GM12878 (cell line): ENCODE results near the gene ARX. TPM values are rescaled to one million over a fixed set of nuclear protein-coding genes. Genes with fewer than 3 reads are reported as not detected.

Source experiments
- ATAC-seq: fragments of 200-7000 bp; cut with Tn5 transposase; 3 replicates; pipeline ENCODE4 v1.9.1; 2020; ENCODE audit warnings: mild to moderate bottlenecking, moderate library complexity
- BruUV-seq: library from RNA; stranded (reverse); fragments of 400-500 nt; replicated peaks from 2 replicates; lab custom pipeline; 2021; lab: Mats Ljungman, UMichigan
- CTCF ChIA-PET: fragments of 300-600 bp; sonication (Branson Sonifier 250); formaldehyde crosslinking; extraction: SDS; loops from one replicate; lab custom pipeline; 2021; ENCODE audit warnings: inconsistent platforms; lab: Yijun Ruan, JAX
- POLR2A ChIA-PET: fragments of 350-600 bp; formaldehyde crosslinking; extraction: SDS; loops from one replicate; lab custom pipeline; 2021; ENCODE audit warnings: inconsistent platforms; lab: Charles Lee
- RAD21 ChIA-PET: fragments of 300-600 bp; sonication (Branson Sonifier 250); formaldehyde crosslinking; loops from one replicate; lab custom pipeline; 2023; ENCODE audit warnings: antibody characterized with exemption; ENCODE audit not compliant: unreplicated experiment; lab: Charles Lee
- SMC1A ChIA-PET: fragments of 300-600 bp; sonication (Branson Sonifier 250); formaldehyde crosslinking; loops from one replicate; lab custom pipeline; 2023; ENCODE audit not compliant: unreplicated experiment, uncharacterized antibody; lab: Charles Lee
- DNase-seq: peaks from one replicate; pipeline ENCODE4 v3.0.0-alpha.2; 2011; ENCODE audit warnings: low read depth, low spot score
- FAIRE-seq: peaks from 3 replicates; lab custom pipeline; 2011; peaks lifted over from hg19 to GRCh38; lab: Jason Lieb, UNC
- H2AFZ ChIP-seq: 2 replicates; pipeline ENCODE4 v1.6.0; 2011; ENCODE audit warnings: low read depth, low read length, control low read depth; ENCODE audit not compliant: control insufficient read depth
- H3K27ac ChIP-seq: 2 replicates; pipeline ENCODE4 v1.5.1; 2011; ENCODE audit warnings: control low read depth; ENCODE audit not compliant: control insufficient read depth, insufficient read depth
- H3K27me3 ChIP-seq, 2 experiments: replicated peaks in 1 of 2; 2 replicates each; pipeline versions ENCODE4 v1.6.0 to v1.6.1; 2011; ENCODE audit warnings: low read length in 1 of 2; ENCODE audit not compliant: control insufficient read depth in 2 of 2, insufficient read depth in 2 of 2
- H3K36me3 ChIP-seq, 2 experiments: 2 replicates each; pipeline ENCODE4 v1.5.1; 2011; ENCODE audit warnings: low read length in 1 of 2; ENCODE audit not compliant: control insufficient read depth in 2 of 2, insufficient read depth in 2 of 2
- H3K4me1 ChIP-seq: 2 replicates; pipeline ENCODE4 v1.6.1; 2011; ENCODE audit warnings: mild to moderate bottlenecking, low read length, moderate library complexity, mixed read lengths; ENCODE audit not compliant: control insufficient read depth, insufficient read depth
- H3K4me2 ChIP-seq: 2 replicates; pipeline ENCODE4 v1.6.0; 2011; ENCODE audit warnings: control low read depth; ENCODE audit not compliant: control insufficient read depth, insufficient read depth
- H3K4me3 ChIP-seq: fragments of 200-600 bp; sonication (generic); 2 replicates; pipeline ENCODE4 v1.5.1; 2016
- H3K79me2 ChIP-seq: 2 replicates; pipeline ENCODE4 v1.6.0; 2011; ENCODE audit warnings: low read length; ENCODE audit not compliant: control insufficient read depth, insufficient read depth
- H3K9ac ChIP-seq: 2 replicates; pipeline ENCODE4 v1.8.0; 2011; ENCODE audit warnings: low read length, control low read depth, mixed read lengths; ENCODE audit not compliant: control insufficient read depth, insufficient read depth
- H3K9me3 ChIP-seq: replicated peaks from 3 replicates; pipeline ENCODE4 v1.5.1; 2011; ENCODE audit warnings: mild to moderate bottlenecking, low read length; ENCODE audit not compliant: control insufficient read depth, insufficient read depth
- H4K20me1 ChIP-seq: 2 replicates; pipeline ENCODE4 v1.6.0; 2011; ENCODE audit not compliant: control insufficient read depth, insufficient read depth
- CHD1 ChIP-seq: IDR thresholded peaks from 2 replicates; pipeline ENCODE4 v1.6.1; 2012; ENCODE audit warnings: low read depth, low read length, improper control_type of control experiment
- EZH2 ChIP-seq: IDR thresholded peaks from 2 replicates; pipeline ENCODE4 v1.6.1; 2012; ENCODE audit warnings: low read depth, mild to moderate bottlenecking, control low read depth, inconsistent platforms, low read length, borderline replicate concordance; ENCODE audit not compliant: control insufficient read depth
- MTA2 ChIP-seq: fragments of 450-650 bp; IDR thresholded peaks from 2 replicates; pipeline ENCODE4 v1.6.1; 2016; ENCODE audit warnings: low read depth, mild to moderate bottlenecking, moderate library complexity
- MYB ChIP-seq: fragments of 150-350 bp; IDR thresholded peaks from 2 replicates; pipeline ENCODE4 v1.6.1; 2014; ENCODE audit warnings: mild to moderate bottlenecking, low read depth, low read length, borderline replicate concordance
- NRF1 ChIP-seq: conservative IDR thresholded peaks from 2 replicates; pipeline ENCODE4 v1.6.1; 2011; ENCODE audit warnings: mild to moderate bottlenecking, low read depth, low read length, improper control_type of control experiment
- RAD21 ChIP-seq: IDR thresholded peaks from 2 replicates; pipeline ENCODE4 v1.6.1; 2011; ENCODE audit warnings: mild to moderate bottlenecking, low read depth, low read length, moderate library complexity; ENCODE audit not compliant: insufficient read depth
- RB1 ChIP-seq: fragments of 450-650 bp; formaldehyde crosslinking; IDR thresholded peaks from 2 replicates; pipeline ENCODE4 v1.6.1; 2017; ENCODE audit warnings: mild to moderate bottlenecking, borderline replicate concordance
- RFX5 ChIP-seq: IDR thresholded peaks from 2 replicates; pipeline ENCODE4 v1.6.1; 2011; ENCODE audit warnings: low read depth, low read length, improper control_type of control experiment
- SUPT20H ChIP-seq: IDR thresholded peaks from 2 replicates; pipeline ENCODE4 v1.6.1; 2011; ENCODE audit warnings: low read depth, mild to moderate bottlenecking, low read length, moderate library complexity, borderline replicate concordance; ENCODE audit not compliant: control insufficient read depth
- TBL1XR1 ChIP-seq: IDR thresholded peaks from 2 replicates; pipeline ENCODE4 v1.6.1; 2012; ENCODE audit warnings: low read depth, low read length, improper control_type of control experiment
- YY1 ChIP-seq: IDR thresholded peaks from 2 replicates; pipeline ENCODE4 v1.6.1; 2011; ENCODE audit warnings: low read depth, mild to moderate bottlenecking, low read length
- ZNF24 ChIP-seq: fragments of 450-650 bp; IDR thresholded peaks from 2 replicates; pipeline ENCODE4 v1.6.1; 2017; ENCODE audit warnings: antibody characterized with exemption, mild to moderate bottlenecking
- WGBS: methylation state at CpG from one replicate; pipeline ENCODE4 v1.1.6; 2016; ENCODE audit warnings: low lambda C conversion rate; ENCODE audit not compliant: insufficient replicate concordance, insufficient coverage; ENCODE audit errors: missing lambda C conversion rate; 5-methylcytosine and 5-hydroxymethylcytosine counted together
- in situ Hi-C: fragments of 300-500 bp; cut with MboI; formaldehyde crosslinking; loops from 9 replicates; pipeline ENCODE4 v1.14.3; 2018; ENCODE audit warnings: mixed read lengths
- intact Hi-C: fragments of 100-400 bp; cut with micrococcal nuclease; formaldehyde crosslinking; loops from one replicate; pipeline ENCODE4 v1.14.2; 2022; ENCODE audit not compliant: unreplicated experiment
- polyA plus RNA-seq, 11 experiments: library from polyadenylated mRNA; depleted of rRNA in 4 of 11; unstranded in 6 of 11; stranded (reverse) in 5 of 11; fragments of >200 nt; fragmentation: Nextera tagmentation in 4 of 11; fragmentation: Illumina TruSeq in 1 of 11; extraction: Ambion mirVana in 4 of 11; extraction: Trizol in 1 of 11; gene quantifications; 1 replicate in 1 of 11; 2 replicates in 10 of 11; pipeline versions ENCODE4 v1.2.1 to v1.2.3, GENCODE V29; 2011 to 2016; ENCODE audit warnings: inconsistent platforms in 2 of 11, missing spikeins in 2 of 11, low read depth in 1 of 11
- total RNA-seq, 4 experiments: library from RNA; depleted of rRNA in 3 of 4; stranded (reverse); fragments of >200 nt in 3 of 4; fragmentation: Illumina TruSeq in 1 of 4; extraction: Trizol in 1 of 4; gene quantifications; 2 replicates each; pipeline versions ENCODE4 v1.2.1 to v1.2.3, GENCODE V29; 2013 to 2021
- TF ChIP-seq, protein P1 (sequence below): fragments of 150-350 bp; IDR thresholded peaks from 2 replicates; pipeline ENCODE4 v1.6.1; 2014; ENCODE audit warnings: mild to moderate bottlenecking, low read depth, low read length
- TF ChIP-seq, protein P2 (sequence below): IDR thresholded peaks from 2 replicates; pipeline ENCODE4 v1.6.1; 2012; ENCODE audit warnings: low read depth, low read length, improper control_type of control experiment

The ARX gene
- total and polyA plus RNA-seq, 10 of the 15 experiments (the other 5 are each of a cell fraction or from before 2014, with no cell fraction given), result 0.03 TPM; not detected in 9

DNA sequence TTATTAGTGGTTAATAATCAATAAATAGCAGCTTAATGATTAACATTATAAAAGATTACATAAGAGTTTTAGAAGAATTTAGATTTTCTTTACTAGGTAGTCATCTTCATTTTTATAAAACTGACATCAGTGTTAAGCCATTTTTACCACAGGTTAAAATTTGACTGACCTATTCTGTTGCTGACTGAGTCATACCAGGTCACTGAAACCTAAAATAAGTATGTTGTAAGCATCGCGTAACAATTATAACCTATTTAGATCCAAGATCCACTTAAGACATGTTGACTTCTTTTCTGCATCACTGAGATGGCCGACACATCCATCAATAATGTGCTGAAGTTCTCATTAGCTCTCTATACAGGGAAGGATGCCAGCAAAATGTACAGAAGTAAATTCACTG lies 36.7 kb downstream of the ARX start:
- Histone ChIP-seq H3K36me3 (no peaks in the 10 kb centered on the region), H3K27ac (no peak overlapping the region), H3K4me2 (no peak overlapping the region), H3K79me2 (no peaks in the 10 kb centered on the region), H3K9ac (no peak overlapping the region), H2AFZ (no peak overlapping the region), H3K4me3 (no peak overlapping the region), H4K20me1 (no peaks in the 10 kb centered on the region), H3K4me1 (no peaks in the 10 kb centered on the region)
- no peak for DNase-seq
- RAD21 ChIA-PET, result no interaction called here
- no peak for FAIRE-seq
- POLR2A ChIA-PET, result no interaction called here
- no TSS peak for BruUV-seq
- intact Hi-C loops, result no loop called here
- no peak for ATAC-seq
- TF ChIP-seq TBL1XR1, result no peak
- TF ChIP-seq, all 136 proteins: peak for 0
- H3K9me3 ChIP-seq, result no peaks in the 10 kb centered on the region
- CTCF ChIA-PET, result no interaction called here
- in situ Hi-C loops, result no loop called here
- SMC1A ChIA-PET, result no interaction called here
- no peaks in the 10 kb centered on the region for H3K27me3 ChIP-seq
- WGBS, result 81% methylated on average over 3 of the region's 3 CpGs

DNA sequence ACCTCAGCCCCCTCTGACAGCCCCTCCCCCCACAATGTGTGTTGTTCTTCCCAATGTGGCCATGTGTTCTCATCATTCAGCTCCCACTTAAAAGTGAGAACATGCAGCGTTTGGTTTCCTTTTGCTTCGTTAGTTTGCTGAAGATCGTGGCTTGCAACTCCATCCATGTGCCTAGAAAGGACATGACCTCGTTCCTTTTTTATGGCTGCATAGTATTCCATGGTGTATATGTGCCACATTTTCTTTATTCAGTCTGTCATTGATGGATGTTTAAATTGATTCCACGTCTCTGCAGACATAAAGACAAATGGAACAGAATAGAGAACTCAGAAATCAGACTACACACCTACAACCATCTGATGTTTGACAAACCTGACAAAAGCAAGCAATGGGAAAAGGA lies 46.0 kb downstream of the ARX start:
- Histone ChIP-seq H3K9me3 (no peaks in the 10 kb centered on the region), H3K27ac (no peak overlapping the region), H3K27me3 (no peaks in the 10 kb centered on the region), H3K4me3 (no peak overlapping the region), H3K4me2 (no peak overlapping the region), H4K20me1 (no peaks in the 10 kb centered on the region), H3K79me2 (no peaks in the 10 kb centered on the region), H3K9ac (no peak overlapping the region), H2AFZ (no peak overlapping the region), H3K4me1 (no peaks in the 10 kb centered on the region), H3K36me3 (no peaks in the 10 kb centered on the region)
- BruUV-seq, result no TSS peak
- no peak for ATAC-seq
- 47% methylated on average over 5 of the region's 5 CpGs for WGBS
- RAD21 ChIA-PET, result no interaction called here
- FAIRE-seq, result no peak
- in situ Hi-C loops (no loop called here), intact Hi-C loops (no loop called here)
- DNase-seq, result no peak
- POLR2A ChIA-PET, result no interaction called here
- CTCF ChIA-PET, result no interaction called here
- SMC1A ChIA-PET, result no interaction called here
- TF ChIP-seq, protein P1, sequence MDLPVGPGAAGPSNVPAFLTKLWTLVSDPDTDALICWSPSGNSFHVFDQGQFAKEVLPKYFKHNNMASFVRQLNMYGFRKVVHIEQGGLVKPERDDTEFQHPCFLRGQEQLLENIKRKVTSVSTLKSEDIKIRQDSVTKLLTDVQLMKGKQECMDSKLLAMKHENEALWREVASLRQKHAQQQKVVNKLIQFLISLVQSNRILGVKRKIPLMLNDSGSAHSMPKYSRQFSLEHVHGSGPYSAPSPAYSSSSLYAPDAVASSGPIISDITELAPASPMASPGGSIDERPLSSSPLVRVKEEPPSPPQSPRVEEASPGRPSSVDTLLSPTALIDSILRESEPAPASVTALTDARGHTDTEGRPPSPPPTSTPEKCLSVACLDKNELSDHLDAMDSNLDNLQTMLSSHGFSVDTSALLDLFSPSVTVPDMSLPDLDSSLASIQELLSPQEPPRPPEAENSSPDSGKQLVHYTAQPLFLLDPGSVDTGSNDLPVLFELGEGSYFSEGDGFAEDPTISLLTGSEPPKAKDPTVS, result no peak
- TF ChIP-seq SUPT20H, result no peak
- TF ChIP-seq, protein P2, sequence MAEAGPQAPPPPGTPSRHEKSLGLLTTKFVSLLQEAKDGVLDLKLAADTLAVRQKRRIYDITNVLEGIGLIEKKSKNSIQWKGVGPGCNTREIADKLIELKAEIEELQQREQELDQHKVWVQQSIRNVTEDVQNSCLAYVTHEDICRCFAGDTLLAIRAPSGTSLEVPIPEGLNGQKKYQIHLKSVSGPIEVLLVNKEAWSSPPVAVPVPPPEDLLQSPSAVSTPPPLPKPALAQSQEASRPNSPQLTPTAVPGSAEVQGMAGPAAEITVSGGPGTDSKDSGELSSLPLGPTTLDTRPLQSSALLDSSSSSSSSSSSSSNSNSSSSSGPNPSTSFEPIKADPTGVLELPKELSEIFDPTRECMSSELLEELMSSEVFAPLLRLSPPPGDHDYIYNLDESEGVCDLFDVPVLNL, result no peak
- TF ChIP-seq RB1, result no peak
- TF ChIP-seq MTA2, result no peak
- TF ChIP-seq CHD1, result no peak
- no peak for TF ChIP-seq RFX5
- TF ChIP-seq MYB, result no peak
- TF ChIP-seq RAD21, result no peak
- TF ChIP-seq NRF1, result no peak
- no peak for TF ChIP-seq EZH2
- TF ChIP-seq YY1, result no peak
- no peak for TF ChIP-seq ZNF24
